H9 (cell line): Measurements from ENCODE around the gene VPS9D1. TPM values are rescaled to one million over a fixed set of nuclear protein-coding genes. Genes with fewer than 3 reads are reported as not detected.

Source experiments
- DNase-seq: peaks from one replicate; pipeline ENCODE4 v3.0.0-alpha.2; 2017
- H2AFZ ChIP-seq: one replicate; pipeline ENCODE4 v1.6.1; 2013; ENCODE audit warnings: mild to moderate bottlenecking, low read length, control low read depth, moderate library complexity
- H2AK5ac ChIP-seq: 2 replicates; pipeline ENCODE4 v1.6.1; 2013; ENCODE audit warnings: low read length, control low read depth, mixed read lengths; ENCODE audit not compliant: insufficient read length
- H2BK120ac ChIP-seq: one replicate; pipeline ENCODE4 v1.6.1; 2013; ENCODE audit warnings: low read depth, mild to moderate bottlenecking, low read length, control low read depth, inconsistent platforms; ENCODE audit not compliant: poor library complexity, severe bottlenecking
- H2BK12ac ChIP-seq: 2 replicates; pipeline ENCODE4 v1.6.1; 2013; ENCODE audit warnings: low read length, control low read depth, mixed read lengths, low read depth; ENCODE audit not compliant: insufficient read length
- H2BK15ac ChIP-seq: 2 replicates; pipeline ENCODE4 v1.6.1; 2013; ENCODE audit warnings: low read depth, low read length, control low read depth
- H2BK20ac ChIP-seq: one replicate; pipeline ENCODE4 v1.6.1; 2013; ENCODE audit warnings: low read depth, mild to moderate bottlenecking, low read length, control low read depth, inconsistent platforms; ENCODE audit not compliant: poor library complexity, severe bottlenecking
- H2BK5ac ChIP-seq: 2 replicates; pipeline ENCODE4 v1.6.1; 2013; ENCODE audit warnings: low read length, control low read depth, mixed read lengths; ENCODE audit not compliant: insufficient read length
- H3K14ac ChIP-seq: 2 replicates; pipeline ENCODE4 v1.6.1; 2013; ENCODE audit warnings: low read length, control low read depth; ENCODE audit not compliant: insufficient read depth
- H3K18ac ChIP-seq: 2 replicates; pipeline ENCODE4 v1.6.1; 2013; ENCODE audit warnings: low read depth, mild to moderate bottlenecking, mixed read lengths, low read length, control low read depth; ENCODE audit not compliant: insufficient read length
- H3K23ac ChIP-seq: 2 replicates; pipeline ENCODE4 v1.6.1; 2013; ENCODE audit warnings: low read length, control low read depth, mixed read lengths, low read depth; ENCODE audit not compliant: insufficient read length
- H3K23me2 ChIP-seq: 2 replicates; pipeline ENCODE4 v1.6.1; 2013; ENCODE audit warnings: low read depth, mild to moderate bottlenecking, mixed read lengths, low read length, control low read depth; ENCODE audit not compliant: insufficient read length, poor library complexity, severe bottlenecking
- H3K27ac ChIP-seq: 2 replicates; pipeline ENCODE4 v1.5.1; 2013; ENCODE audit warnings: low read length, control low read depth, mixed read lengths, low read depth; ENCODE audit not compliant: insufficient read length
- H3K27me3 ChIP-seq: 2 replicates; pipeline ENCODE4 v1.6.1; 2013; ENCODE audit warnings: low read length, control low read depth, inconsistent platforms; ENCODE audit not compliant: insufficient read depth
- H3K4ac ChIP-seq: 2 replicates; pipeline ENCODE4 v1.6.1; 2013; ENCODE audit warnings: low read depth, mild to moderate bottlenecking, control low read depth, inconsistent platforms, low read length, moderate library complexity
- H3K4me1 ChIP-seq: 2 replicates; pipeline ENCODE4 v1.6.1; 2013; ENCODE audit warnings: low read length, control low read depth, inconsistent platforms; ENCODE audit not compliant: insufficient read depth
- H3K4me2 ChIP-seq: 2 replicates; pipeline ENCODE4 v1.6.1; 2013; ENCODE audit warnings: low read length, control low read depth, mixed read lengths; ENCODE audit not compliant: insufficient read length, insufficient read depth
- H3K56ac ChIP-seq: 2 replicates; pipeline ENCODE4 v1.6.1; 2013; ENCODE audit warnings: low read depth, mild to moderate bottlenecking, mixed read lengths, low read length, control low read depth; ENCODE audit not compliant: insufficient read length
- H3K79me1 ChIP-seq: 2 replicates; pipeline ENCODE4 v1.6.1; 2013; ENCODE audit warnings: low read depth, mild to moderate bottlenecking, moderate library complexity, low read length, control low read depth, inconsistent platforms; ENCODE audit not compliant: insufficient read depth, poor library complexity, severe bottlenecking
- H3K79me2 ChIP-seq: 2 replicates; pipeline ENCODE4 v1.6.1; 2013; ENCODE audit warnings: low read length, control low read depth, inconsistent platforms; ENCODE audit not compliant: insufficient read depth
- H3K9ac ChIP-seq: 2 replicates; pipeline ENCODE4 v1.6.1; 2013; ENCODE audit warnings: low read length, control low read depth, mixed read lengths; ENCODE audit not compliant: insufficient read length; ENCODE audit errors: extremely low read depth
- H3K9me3 ChIP-seq: one replicate; pipeline ENCODE4 v1.6.1; 2013; ENCODE audit warnings: low read depth, low read length, inconsistent platforms; ENCODE audit not compliant: control insufficient read depth
- H3T11ph ChIP-seq: one replicate; pipeline ENCODE4 v1.6.1; 2013; ENCODE audit warnings: mild to moderate bottlenecking, low read length, control low read depth, inconsistent platforms
- H4K20me1 ChIP-seq: one replicate; pipeline ENCODE4 v1.6.1; 2013; ENCODE audit not compliant: control insufficient read depth, insufficient read length, insufficient read depth
- H4K5ac ChIP-seq: 2 replicates; pipeline ENCODE4 v1.6.1; 2013; ENCODE audit warnings: low read depth, mild to moderate bottlenecking, mixed read lengths, low read length, control low read depth; ENCODE audit not compliant: insufficient read length
- H4K8ac ChIP-seq: replicated peaks from 2 replicates; pipeline ENCODE4 v1.6.1; 2013; ENCODE audit warnings: low read length, control low read depth, mixed read lengths, low read depth; ENCODE audit not compliant: insufficient read length
- H4K91ac ChIP-seq: 2 replicates; pipeline ENCODE4 v1.6.1; 2013; ENCODE audit warnings: low read depth, mild to moderate bottlenecking, moderate library complexity, mixed read lengths, low read length, control low read depth; ENCODE audit not compliant: insufficient read length
- H3K27ac Mint-ChIP-seq, 3 experiments: 2 replicates in 2 of 3; 3 replicates in 1 of 3; pipeline ENCODE4 v1.8.0; 2020 to 2021; ENCODE audit warnings: mixed read lengths in 3 of 3, mild to moderate bottlenecking in 1 of 3, moderate library complexity in 1 of 3
- H3K27me3 Mint-ChIP-seq: 2 replicates; pipeline ENCODE4 v1.8.0; 2021; ENCODE audit warnings: low read depth, mild to moderate bottlenecking, moderate library complexity, mixed read lengths
- H3K36me3 Mint-ChIP-seq, 3 experiments: 2 replicates in 2 of 3; 3 replicates in 1 of 3; pipeline ENCODE4 v1.8.0; 2020 to 2021; ENCODE audit warnings: low read depth in 3 of 3, mixed read lengths in 3 of 3; ENCODE audit not compliant: insufficient read depth in 1 of 3
- H3K4me1 Mint-ChIP-seq, 2 experiments: 2 replicates each; pipeline ENCODE4 v1.8.0; 2020; ENCODE audit warnings: mixed read lengths in 2 of 2
- H3K4me3 Mint-ChIP-seq, 2 experiments: 2 replicates in 1 of 2; 3 replicates in 1 of 2; pipeline ENCODE4 v1.8.0; 2020 to 2021; ENCODE audit warnings: mild to moderate bottlenecking in 2 of 2, mixed read lengths in 2 of 2, moderate library complexity in 1 of 2
- H3K9me3 Mint-ChIP-seq, 2 experiments: 2 replicates in 1 of 2; 3 replicates in 1 of 2; pipeline ENCODE4 v1.8.0; 2020; ENCODE audit warnings: mild to moderate bottlenecking in 2 of 2, mixed read lengths in 2 of 2, moderate library complexity in 1 of 2
- CTCF ChIP-seq: fragments of 200-600 bp; sonication (generic); conservative IDR thresholded peaks from 3 replicates; pipeline ENCODE4 v1.8.0; 2021; ENCODE audit warnings: antibody characterized with exemption, mild to moderate bottlenecking
- WGBS: extraction: QIAGEN DNeasy Blood & Tissue Kit; methylation state at CpG from one replicate; pipeline ENCODE4 v1.1.7; 2013; ENCODE audit warnings: missing lambda C conversion rate, low lambda C conversion rate, mixed read lengths; ENCODE audit not compliant: insufficient read length; ENCODE audit errors: extremely low coverage; 5-methylcytosine and 5-hydroxymethylcytosine counted together
- total RNA-seq: library from RNA; stranded (reverse); gene quantifications from 2 replicates; pipeline ENCODE4 v1.2.1, GENCODE V29; 2021

The VPS9D1 gene
- total RNA-seq, 1 experiment from 2014 or later = 6.0 TPM

- no peaks in the 10 kb centered on the region for H3K23me2 ChIP-seq
- H3K27ac Mint-ChIP-seq = no peak overlapping the region
- no peak overlapping the region for H3K4me3 Mint-ChIP-seq
- no peak overlapping the region for H3T11ph ChIP-seq
- H2AK5ac ChIP-seq = no peak overlapping the region
- TF ChIP-seq CTCF = no peak
- no peak overlapping the region for H2AFZ ChIP-seq
- no peak overlapping the region for H4K8ac ChIP-seq
- H3K79me1 ChIP-seq = no peaks in the 10 kb centered on the region
- H3K27me3 ChIP-seq = no peaks in the 10 kb centered on the region
- H3K56ac ChIP-seq = no peak overlapping the region
- H3K14ac ChIP-seq = no peak overlapping the region
- H2BK120ac ChIP-seq = no peak overlapping the region
- no peak overlapping the region for H3K9ac ChIP-seq
- no peak overlapping the region for H3K4ac ChIP-seq
- H2BK20ac ChIP-seq = no peak overlapping the region
- no peaks in the 10 kb centered on the region for H4K20me1 ChIP-seq
- no peak overlapping the region for H3K27ac ChIP-seq
- peaks cover 62 to 94% (median 92%) of the 10 kb centered on the region in 3 experiments; a peak in 6 of 7 replicates for H3K36me3 Mint-ChIP-seq
- no peak overlapping the region for H3K23ac ChIP-seq
- H3K9me3 Mint-ChIP-seq = no peaks in the 10 kb centered on the region; a peak in 1 of 5 replicates
- no peak overlapping the region for H3K4me2 ChIP-seq
- H3K9me3 ChIP-seq = no peaks in the 10 kb centered on the region
- no peaks in the 10 kb centered on the region for H3K79me2 ChIP-seq
- H2BK12ac ChIP-seq = no peak overlapping the region
- H4K91ac ChIP-seq = no peak overlapping the region
- no peak overlapping the region for H2BK5ac ChIP-seq
- WGBS = no CpG with 5 or more reads among the region's 3 CpGs
- no peaks in the 10 kb centered on the region for H3K4me1 Mint-ChIP-seq
- no peak overlapping the region for H4K5ac ChIP-seq
- no peaks in the 10 kb centered on the region; the same call in 1 of the 2 replicates for H3K27me3 Mint-ChIP-seq
- H3K4me1 ChIP-seq = no peaks in the 10 kb centered on the region
- DNase-seq = no peak
- H3K18ac ChIP-seq = no peak overlapping the region
- H2BK15ac ChIP-seq = no peak overlapping the region
These were observed 15.9 kb upstream of the VPS9D1 start for GRCh38 chr16:89736554-89736953.
